SH-SY5Y (cell line): Measurements from ENCODE around the gene HPN.

Experiments
- GATA2 ChIP-seq: IDR thresholded peaks from 2 replicates; pipeline ENCODE4 v1.6.1; 2011; ENCODE audit warnings: mild to moderate bottlenecking, low read depth, low read length
- GATA3 ChIP-seq: IDR thresholded peaks from 2 replicates; pipeline ENCODE4 v1.6.1; 2011; ENCODE audit warnings: low read depth, mild to moderate bottlenecking, low read length, moderate library complexity

The HPN gene

GRCh38 chr19:35087393-35087792 is 45.9 kb downstream of the HPN start:
- TF ChIP-seq GATA2 (no peak), GATA3 (no peak)

- no peak for TF ChIP-seq GATA2
- no peak for TF ChIP-seq GATA3
Observed at GRCh38 chr19:35088131-35088913, 46.8 kb downstream of the HPN start.

GRCh38 chr19:35089554-35089953 is 48.0 kb downstream of the HPN start:
- TF ChIP-seq GATA3, result no peak
- TF ChIP-seq GATA2, result no peak

DNA sequence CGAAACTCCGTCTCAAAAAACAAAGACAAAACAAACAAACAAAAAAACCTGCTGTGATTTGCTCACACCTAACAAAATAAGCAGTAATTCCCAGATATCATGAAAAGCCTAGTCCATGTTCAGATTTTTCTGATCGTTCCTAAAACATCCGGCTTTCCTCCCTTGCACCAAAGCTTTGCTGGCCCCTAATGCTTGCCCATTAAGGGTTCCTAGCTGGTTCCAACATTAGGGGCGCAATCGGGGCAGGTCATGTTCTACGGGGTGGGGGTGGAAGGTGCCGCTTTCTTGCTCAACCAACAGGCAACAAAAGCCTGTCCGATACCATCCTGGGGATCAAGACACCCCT is 48.6 kb downstream of the HPN start:
- no peak for TF ChIP-seq GATA2
- no peak for TF ChIP-seq GATA3

GRCh38 chr19:35090506-35091214 is 49.1 kb downstream of the HPN start:
- TF ChIP-seq GATA3 (no peak), GATA2 (no peak)

DNA sequence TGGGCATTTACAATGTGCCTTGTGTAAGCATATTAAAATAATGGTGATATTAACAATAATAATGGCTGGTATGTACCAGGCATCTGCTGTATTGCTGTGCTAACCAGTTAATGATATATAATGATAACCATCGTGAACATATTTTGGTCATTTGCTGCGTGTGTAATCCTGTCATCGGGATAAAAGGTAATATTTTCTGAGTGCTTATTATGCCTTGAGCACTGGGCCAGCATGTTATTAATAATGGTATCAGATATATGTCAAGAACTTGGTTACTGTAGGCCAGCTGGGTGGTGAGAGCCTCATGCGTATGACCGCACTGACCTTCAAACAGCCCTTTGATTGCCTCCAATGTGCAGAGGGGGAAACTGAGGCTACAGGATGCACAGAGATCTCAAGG is 51.9 kb downstream of the HPN start:
- TF ChIP-seq GATA3, result no peak; the same call in 1 of the 2 replicates
- TF ChIP-seq GATA2, result 0 out of 2 replicates have a peak, but pooled peaks have one; percentile 35

DNA sequence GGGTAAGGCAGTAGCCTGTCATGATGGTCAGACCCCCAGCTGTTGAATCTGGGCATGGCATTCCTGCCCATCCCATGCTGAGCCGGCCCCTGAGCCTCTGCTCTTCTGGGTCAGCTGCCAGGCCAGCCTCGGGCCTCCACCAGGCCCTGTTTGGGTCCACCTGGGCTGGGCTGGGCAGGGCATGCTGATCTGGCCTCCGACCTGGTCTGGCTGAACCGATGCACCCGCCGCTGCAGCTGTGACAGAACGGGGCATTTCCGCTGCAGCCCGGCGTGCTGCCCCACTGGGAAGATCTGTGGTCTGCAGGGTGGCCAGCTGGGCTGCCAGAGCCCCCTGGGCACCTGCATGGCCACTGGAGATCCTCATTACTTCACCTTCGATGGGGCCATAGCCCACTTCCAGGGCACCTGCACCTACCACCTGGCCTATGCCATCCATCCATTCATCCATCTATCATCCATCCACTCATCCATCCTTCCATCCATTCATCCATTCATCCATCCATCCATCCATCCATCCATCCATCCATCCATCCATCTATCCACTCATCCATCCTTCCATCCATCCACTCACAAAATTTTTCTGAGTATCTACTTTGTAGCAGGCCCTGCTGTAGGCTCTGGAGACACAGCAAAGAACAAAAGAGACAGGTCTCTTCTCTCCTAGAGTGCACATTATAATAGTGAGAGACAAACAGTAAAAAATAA is 52.6 kb downstream of the HPN start:
- TF ChIP-seq GATA3, result no peak
- TF ChIP-seq GATA2, result 0 out of 2 replicates have a peak, but pooled peaks have one; percentile 2

GRCh38 chr19:35094656-35095055 is 53.1 kb downstream of the HPN start:
- no peak for TF ChIP-seq GATA3
- no peak for TF ChIP-seq GATA2

- no peak for TF ChIP-seq GATA2
- TF ChIP-seq GATA3, result no peak
Observed at GRCh38 chr19:35095667-35096368, 54.3 kb downstream of the HPN start.

- TF ChIP-seq GATA2, result no peak
- TF ChIP-seq GATA3, result no peak
Observed at GRCh38 chr19:35098413-35099049, 57.0 kb downstream of the HPN start.

DNA sequence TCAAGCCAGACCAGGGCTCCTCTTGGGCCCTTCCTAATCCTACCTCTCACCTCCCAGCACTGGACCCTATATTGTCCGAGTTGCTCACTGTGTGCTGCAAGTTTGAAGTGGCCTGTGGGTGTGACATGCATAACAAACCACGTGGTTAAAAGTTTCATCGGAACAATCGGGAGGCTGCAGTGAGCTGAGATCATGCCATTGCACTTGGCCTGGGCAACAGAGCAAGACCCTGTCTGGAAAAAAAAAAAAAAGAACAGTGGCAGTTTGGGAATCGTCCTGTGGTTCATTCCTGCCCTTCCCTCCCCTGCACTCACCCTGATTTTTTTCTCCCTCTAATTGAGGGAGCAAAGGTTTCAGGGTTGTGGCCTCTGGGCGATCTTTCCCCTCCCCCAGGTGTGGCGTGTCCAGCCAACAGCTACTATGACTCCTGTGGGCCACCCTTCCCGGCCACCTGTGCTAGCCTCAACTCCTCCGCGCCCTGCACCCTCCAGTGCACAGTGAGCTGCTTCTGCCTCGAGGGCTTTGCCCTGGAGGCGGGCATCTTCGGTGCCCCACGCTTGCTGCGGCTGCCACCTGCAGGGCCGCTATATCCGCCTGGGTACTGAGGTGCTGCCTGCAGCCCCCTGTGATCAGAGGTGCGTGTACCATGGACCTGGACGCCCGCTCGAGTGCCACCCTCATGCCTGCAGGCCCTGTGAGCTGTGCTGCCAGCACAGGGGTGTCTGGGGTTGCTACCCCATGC is 57.8 kb downstream of the HPN start:
- TF ChIP-seq GATA3, result no peak
- no peak for TF ChIP-seq GATA2

DNA sequence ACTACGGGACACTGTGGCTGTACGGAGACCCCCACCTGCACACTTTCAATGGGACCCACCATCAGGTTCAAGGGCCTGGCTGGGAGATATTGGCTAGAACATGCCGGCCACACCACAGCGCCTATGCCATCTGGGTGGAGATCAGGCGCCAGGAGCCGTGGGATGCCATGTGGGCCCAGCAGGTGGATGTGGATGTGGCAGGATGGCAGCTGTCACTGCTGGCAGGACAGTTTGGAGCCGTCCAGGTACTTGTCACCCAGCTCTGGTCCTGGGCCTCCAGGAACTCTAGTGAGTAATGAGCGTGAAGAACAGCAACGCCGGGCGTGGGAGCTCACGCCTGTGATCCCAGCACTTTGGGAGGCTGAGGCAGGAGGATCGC is 58.4 kb downstream of the HPN start:
- no peak for TF ChIP-seq GATA2
- TF ChIP-seq GATA3, result no peak
